Astrocyte of the spinal cord (primary cell): ENCODE measurements around the gene ACAP3.

Source experiments
- DNase-seq: peaks from one replicate; pipeline ENCODE4 v3.0.0; 2011; ENCODE audit warnings: low read depth, low spot score
- H3K4me3 ChIP-seq: 2 replicates; pipeline ENCODE4 v1.5.1; 2011; ENCODE audit warnings: low read depth, mild to moderate bottlenecking, low read length, moderate library complexity
- CTCF ChIP-seq: IDR thresholded peaks from 2 replicates; pipeline ENCODE4 v1.5.1; 2012; ENCODE audit warnings: low read depth, mild to moderate bottlenecking, low read length, inconsistent platforms
- in situ Hi-C: cut with HindIII; loops from 2 replicates; pipeline ENCODE4 v1.10.0; 2017; ENCODE audit warnings: low sequenced_read_pairs

Gene ACAP3

GRCh38 chr1:1299686-1300351 is 7.9 kb downstream of the ACAP3 start:
- TF ChIP-seq CTCF: peak; percentile 44
- no peak overlapping the region for H3K4me3 ChIP-seq
- no peak for DNase-seq
- in situ Hi-C loops: no loop called here

DNA sequence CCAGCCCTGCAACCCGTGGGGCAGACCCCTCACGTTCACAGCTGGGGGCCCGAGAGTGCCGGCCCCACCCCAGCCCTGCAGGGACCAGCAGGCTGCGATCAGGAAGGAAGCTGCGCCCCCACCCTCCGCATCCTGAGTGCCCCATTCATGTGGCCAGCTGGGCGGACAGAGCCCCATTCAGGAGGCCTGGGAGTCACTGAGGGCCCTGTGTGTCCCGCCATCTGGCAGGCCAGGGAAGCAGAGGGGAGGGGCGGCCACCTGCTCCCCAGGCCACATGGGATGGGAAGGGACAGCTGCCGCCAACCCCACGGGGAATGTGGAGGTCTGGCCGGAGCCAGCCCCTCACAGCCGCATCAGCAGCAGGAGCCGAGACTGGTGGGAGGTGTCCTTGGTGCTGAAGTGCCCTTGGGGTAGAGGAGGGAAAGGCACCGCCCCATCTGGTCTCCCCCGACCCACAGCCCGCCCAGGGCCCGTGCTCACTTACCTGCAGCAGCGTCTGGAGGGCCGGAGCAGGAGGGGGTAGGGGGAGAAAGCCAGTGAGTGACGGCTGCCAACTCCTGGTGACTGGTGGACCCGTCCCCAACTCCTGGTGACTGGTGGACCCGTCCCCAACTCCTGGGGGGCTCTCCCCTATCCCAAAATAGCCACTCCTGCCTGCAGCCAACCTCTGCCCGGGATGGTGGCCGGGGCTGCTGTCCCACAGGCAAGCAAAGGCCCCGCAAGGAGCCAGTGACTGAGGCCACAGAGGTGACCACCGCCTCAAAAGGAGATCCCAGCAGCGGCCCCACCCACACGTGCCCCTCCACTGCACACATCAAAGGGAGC is 8.7 kb downstream of the ACAP3 start:
- in situ Hi-C loops: no loop called here
- DNase-seq: no peak
- H3K4me3 ChIP-seq: no peak overlapping the region
- no peak for TF ChIP-seq CTCF

DNA sequence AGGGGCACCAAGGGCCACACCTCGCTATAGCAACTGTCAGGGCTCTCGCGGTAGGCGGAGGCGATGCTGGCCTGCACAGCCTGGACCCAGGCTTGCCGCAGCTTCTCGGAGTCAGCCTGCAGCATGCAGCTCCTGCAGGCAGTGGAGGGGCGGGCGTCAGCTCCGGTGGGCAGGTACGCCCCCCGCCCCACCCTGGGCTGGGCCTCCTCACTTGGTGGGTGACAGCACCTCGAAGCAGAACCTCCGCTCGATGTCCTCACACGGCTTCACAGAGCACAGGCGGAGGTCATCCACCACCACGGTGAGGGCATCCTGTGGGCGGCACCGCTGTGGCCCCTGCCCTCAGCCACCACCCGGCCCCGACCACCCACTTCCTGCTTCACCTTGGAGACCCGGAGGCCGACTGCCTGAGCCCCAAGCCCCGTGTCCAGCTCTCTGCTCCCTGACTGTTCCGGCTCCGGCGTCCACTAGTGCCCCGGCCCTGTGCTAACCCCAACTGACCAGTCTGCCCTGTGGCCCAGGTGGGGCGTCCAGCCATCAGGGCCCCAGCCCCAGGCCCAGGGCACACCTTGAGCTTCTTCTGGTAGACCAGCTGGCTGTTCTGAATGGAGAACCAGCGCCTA is 9.8 kb downstream of the ACAP3 start:
- no peak overlapping the region for H3K4me3 ChIP-seq
- no peak for TF ChIP-seq CTCF
- in situ Hi-C loops: no loop called here
- no peak for DNase-seq

DNA sequence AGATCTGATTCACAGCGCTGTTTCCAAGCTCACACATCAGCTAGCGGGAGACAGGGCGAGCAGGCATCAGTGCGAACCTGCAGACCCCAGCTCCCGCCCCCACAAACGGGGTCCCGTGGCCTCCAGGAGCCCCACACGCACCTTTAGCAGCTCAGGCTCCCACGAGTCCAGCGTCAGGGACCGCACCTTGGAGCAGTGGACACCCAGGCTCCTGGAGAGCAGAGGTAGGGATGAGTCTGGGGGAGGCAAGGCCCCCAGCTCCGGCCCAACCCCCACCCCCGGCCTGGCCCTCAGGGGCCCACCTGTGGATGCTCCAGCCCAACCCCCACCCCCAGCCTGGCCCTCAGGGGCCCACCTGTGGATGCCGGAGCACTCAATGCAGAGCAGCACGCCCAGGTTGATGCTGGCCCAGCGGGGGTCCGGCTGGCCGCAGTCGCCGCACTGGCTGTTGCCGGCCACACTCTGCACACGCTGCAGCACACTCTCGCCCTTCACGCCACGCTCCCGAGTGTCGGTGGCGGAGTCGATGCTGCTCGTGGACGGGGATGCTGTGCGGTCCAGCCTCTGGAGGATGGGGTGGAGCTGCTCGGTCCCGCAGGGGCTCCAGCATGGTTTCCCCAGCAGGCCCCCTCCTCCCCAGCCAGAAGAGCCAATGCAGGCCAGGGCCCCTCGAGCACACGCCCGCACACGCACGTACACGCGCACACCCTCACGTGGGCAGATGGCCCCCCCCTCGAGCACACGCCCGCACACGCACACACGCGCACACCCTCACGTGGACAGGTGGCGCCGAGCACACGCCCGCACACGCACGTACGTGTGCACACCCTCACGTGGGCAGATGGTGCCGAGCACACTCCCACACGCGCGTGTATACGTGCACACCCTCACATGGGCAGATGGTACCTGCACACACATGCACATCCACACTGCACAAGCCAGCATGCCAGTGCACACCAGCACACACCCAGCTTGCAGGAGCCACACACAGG is 11.4 kb downstream of the ACAP3 start:
- no peak for DNase-seq
- no peak for TF ChIP-seq CTCF
- no peak overlapping the region for H3K4me3 ChIP-seq
- in situ Hi-C loops: no loop called here

- no peak overlapping the region for H3K4me3 ChIP-seq
- no peak for TF ChIP-seq CTCF
Measured at GRCh38 chr1:1295154-1295923, 12.4 kb downstream of the ACAP3 start.

More at GRCh38 chr1:1295154-1295923, 12.4 kb downstream of the ACAP3 start:
- in situ Hi-C loops: no loop called here
- DNase-seq: no peak
